ENCODE data around the gene CHCHD1.
"Not testable (repeated sequence)": the region's sequence is repeated elsewhere in the genome, so short reads cannot be mapped to it uniquely, and the experiment has no call there.

Gene CHCHD1

DNA sequence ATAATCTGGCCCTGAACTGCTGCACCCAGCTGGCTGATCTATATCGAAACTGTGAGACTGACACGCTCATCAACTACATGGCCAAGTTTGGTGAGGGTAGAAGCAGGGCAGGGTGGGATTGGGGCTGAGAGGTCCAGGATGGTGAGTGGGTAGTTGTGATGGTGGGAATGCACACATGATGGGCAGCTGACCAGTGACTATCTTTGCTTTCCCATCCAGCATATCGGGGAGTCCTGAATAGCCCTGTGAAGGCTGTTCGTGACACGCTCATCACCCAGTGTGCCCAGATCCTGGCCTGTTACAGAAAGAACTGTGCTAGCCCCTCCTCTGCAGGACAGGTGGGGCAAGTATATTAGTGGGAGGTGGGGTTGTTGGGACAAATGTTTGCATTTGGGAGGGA is 12.5 kb upstream of the CHCHD1 start:
- no peak for DNase-seq

DNA sequence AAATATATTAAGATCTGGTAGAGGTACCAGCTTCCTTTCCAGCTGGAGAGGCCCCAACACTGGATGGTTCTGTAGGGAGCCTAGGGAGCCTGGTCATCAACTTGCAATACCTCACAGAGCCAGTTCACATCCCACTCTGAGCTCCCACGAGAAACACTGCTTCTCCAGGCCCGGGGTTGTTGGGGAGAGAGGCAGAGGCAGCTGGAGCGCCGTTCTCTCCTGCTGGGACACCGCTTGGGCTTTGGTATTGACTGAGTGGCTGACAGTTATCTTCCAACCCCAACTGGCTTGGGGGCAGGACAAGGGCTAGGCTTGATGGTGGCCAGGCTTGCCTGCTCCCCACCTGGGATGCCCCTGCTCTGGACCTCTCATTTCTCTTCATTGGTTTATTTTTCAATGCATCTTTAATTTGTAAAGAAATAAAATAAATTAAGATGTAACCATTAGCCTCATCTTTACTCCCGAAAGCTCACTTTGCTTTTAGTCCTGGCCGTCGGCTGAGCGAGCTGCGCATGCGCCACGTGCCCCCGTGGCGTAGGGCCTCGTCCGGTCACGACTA is 10.0 kb upstream of the CHCHD1 start:
- DNase-seq = peak; percentile 69 to 72

DNA sequence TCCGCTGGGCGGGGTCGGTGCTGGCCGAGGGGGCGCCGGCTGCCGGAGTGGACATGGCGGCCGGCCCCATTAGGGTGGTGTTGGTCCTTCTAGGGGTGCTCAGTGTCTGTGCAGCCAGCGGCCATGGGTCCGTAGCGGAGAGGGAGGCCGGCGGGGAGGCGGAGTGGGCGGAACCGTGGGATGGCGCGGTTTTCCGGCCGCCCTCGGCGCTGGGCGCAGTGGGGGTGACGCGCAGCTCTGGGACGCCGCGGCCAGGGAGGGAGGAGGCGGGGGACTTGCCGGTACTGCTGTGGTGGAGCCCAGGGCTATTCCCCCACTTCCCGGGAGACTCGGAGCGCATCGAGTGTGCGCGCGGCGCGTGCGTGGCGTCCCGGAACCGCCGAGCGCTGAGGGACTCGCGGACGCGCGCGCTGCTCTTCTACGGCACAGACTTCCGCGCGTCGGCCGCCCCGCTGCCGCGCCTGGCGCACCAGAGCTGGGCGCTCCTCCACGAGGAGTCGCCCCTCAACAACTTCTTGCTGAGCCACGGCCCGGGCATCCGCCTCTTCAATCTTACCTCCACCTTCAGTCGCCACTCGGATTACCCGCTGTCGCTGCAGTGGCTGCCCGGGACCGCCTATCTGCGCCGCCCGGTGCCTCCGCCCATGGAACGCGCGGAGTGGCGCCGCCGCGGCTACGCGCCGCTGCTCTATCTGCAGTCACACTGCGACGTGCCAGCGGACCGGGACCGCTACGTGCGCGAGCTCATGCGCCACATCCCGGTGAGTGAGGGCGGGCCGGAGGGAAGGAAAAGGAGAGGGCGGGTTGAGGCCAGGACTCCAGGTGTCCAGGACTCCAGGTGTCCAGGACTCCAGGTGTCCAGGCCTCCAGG is 9.3 kb upstream of the CHCHD1 start:
- DNase-seq = peak; percentile 71 to 72

DNA sequence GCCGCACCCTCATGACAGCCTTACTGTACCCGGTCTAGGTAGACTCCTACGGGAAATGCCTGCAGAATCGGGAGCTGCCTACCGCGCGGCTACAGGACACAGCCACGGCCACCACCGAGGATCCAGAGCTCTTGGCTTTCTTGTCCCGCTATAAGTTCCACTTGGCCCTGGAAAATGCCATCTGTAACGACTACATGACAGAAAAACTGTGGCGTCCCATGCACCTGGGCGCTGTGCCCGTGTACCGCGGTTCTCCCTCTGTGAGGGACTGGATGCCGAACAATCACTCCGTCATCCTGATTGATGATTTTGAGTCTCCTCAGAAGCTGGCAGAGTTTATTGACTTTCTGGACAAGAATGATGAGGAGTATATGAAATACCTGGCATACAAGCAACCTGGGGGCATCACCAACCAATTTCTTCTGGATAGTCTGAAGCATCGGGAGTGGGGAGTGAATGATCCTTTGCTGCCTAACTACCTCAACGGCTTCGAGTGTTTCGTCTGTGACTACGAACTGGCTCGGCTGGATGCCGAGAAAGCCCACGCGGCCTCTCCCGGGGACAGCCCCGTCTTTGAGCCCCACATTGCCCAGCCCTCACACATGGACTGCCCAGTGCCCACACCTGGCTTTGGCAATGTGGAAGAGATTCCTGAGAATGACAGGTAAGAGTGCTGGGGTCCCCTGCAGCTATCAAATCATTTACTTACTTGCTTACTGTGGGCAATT is 8.5 kb upstream of the CHCHD1 start:
- DNase-seq = no peak

DNA sequence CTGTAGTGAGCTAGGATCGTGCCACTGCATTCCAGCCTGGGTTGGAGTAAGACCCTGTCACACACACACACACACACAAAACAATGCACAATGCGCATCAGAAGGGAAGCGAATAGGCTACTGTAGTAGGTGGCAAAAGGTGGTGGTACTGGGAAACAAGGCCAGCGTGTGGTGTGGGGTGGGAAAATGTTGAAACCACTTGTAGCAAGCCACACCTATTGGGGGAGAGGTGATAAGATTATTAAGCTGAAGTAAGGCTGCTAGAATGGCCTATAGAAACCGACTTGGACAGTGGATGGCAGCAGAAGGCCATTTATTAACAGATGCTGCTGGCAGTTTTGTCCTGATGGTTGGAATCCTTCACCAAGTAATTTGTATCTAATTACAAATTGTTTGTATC is 7.2 kb upstream of the CHCHD1 start:
- no peak for DNase-seq

DNA sequence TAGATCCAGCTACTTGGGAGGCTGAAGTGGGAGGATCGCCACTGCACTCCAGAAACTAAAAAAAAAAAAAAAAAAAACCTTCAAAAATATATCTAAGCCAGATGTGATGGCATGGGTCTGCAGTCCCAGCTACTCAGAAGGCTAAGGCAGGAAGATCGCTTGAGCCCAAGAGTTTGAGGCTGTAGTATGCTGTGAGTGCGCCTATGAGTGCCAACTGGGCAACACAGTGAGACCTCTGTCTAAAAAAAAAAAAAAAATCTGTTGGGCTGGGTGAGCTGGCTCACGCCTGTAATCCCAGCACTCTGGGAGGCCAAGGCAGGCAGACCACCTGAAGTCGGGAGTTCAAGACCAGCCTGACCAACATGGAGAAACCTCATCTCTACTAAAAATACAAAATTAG is 2.8 kb upstream of the CHCHD1 start:
- no peak for DNase-seq

DNA sequence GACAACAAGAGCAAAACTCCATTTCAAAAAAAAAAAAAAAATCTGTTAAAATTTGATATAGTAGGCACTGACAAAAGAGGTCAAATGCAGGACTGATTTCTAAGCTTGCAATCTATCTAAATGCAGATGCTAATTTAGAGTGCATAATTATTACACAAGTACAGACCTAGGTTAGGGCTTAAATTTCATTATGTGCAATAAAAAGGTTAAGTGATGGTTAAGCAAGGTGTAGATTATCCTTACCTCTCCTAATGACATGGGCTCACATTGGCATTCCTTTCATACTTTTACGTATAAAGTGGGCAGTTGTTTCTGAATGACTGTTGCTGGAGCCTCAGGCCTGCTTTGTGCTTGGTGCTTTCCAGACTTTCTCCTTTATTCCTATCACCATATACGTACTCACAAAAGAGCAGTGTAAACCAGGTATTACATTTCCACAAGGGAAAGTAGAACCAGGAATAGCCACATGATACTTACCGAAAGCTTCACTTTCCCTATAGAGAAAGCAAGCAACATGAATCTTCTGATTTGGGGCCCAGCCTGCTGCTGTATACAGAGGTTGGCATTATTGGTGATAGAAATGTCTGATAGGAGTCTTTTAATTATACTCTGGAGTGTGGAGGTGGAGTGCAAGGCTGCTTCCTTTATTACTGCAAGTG is 2.2 kb upstream of the CHCHD1 start:
- no peak for DNase-seq

DNA sequence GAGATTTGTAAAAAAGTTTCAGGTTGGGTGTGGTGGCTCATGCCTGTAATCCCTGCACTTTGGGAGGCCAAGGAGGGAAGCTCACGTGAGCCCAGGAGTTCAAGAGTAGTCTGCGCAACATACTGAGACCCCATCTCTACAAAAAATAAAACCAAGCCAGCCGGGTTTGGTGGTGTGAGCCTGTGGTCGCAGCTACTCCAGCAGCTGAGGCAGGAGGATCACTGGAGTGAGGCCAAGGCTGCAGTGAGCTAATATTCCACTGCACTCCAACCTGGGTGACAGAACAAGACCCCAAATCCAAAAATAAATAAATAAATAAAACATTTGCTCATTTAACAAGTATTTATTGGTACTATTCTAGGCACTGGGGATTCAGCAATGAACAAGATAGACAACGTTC is 1.5 kb upstream of the CHCHD1 start:
- no peak for DNase-seq

DNA sequence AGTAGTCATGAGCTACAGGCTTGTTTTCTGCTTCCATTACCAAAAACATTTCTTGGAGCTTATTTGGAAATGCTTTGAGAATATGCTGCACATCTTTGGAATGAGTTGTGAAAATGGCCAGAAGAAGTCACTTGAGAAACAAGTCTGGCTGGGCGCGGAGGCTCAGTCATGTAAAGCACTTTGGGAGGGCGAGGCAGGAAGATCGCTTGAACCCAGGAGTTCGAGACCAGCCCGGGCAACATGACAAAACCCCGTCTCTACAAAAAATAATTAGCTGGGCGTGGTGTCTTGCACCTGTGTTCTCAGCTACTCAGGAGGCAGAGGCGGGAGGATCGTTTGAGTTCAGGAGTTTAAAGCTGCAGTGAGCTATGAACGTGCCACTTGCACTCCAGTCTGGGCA is 882 bp upstream of the CHCHD1 start:
- DNase-seq = no peak

DNA sequence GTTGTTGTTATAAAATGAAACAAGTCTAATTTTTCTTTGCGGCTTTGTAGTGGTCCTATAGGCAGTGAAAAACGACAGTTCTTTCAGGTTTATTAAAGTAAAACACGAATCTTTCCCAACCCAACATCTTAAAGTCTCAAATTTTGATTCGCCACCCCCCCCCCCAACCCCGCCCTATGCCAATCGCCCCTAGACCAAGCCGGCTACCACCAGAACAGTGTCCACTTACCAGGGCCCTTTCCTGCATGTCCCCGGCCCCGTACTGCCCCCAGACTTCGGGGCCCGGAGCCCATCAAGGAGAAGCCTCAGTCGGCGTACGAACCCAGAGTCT is 335 bp upstream of the CHCHD1 start:
- no peak for DNase-seq

DNA sequence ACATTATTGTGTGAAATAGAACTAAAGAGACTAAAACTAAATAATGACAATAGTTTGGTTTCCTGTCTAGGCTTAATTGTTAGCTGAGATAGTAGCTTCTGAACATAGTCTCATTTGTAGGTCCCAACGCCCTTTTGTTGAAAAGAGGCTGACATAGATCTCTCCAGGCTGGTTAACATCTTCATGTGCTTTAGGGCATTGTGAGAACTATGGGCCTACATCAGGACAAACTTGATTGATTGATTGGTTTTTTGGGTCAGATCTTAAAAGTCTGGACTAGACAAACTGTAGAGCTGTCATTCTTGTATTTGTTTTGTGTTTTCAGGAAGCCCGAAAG is 869 bp downstream of the CHCHD1 start:
- no peak for DNase-seq

DNA sequence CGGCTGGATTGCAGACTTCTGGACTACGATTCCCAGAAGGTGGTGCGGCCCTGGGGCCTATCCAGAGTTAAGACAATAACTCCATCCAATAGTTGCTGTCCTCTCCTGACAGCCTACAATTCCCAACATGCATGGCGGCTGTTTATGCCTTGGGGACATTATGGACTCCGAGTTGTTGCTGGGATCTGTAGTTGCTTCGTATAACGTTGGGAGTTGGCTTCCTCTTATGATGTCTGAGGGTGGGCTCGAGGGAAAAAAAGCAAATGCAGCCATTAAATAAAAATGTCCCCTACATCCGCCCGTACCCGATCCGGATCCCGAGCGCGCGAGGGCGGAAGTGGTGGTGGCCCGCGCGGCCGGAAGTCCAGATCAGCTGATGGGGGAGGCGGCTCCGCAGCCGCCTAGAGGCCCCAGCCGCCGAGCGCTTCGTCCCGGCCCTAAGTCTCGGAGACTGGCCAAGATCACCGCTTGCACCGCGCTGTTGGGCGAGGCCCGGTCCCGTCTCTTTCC is 3.4 kb downstream of the CHCHD1 start, which contains the start of gene ZSWIM8:
TSS of gene ZSWIM8 (plus strand) at position 396 of the 510 bp plus-strand sequence. CDS start 273 bp downstream, outside the sequence.
- DNase-seq = peak; percentile 72 to 78

DNA sequence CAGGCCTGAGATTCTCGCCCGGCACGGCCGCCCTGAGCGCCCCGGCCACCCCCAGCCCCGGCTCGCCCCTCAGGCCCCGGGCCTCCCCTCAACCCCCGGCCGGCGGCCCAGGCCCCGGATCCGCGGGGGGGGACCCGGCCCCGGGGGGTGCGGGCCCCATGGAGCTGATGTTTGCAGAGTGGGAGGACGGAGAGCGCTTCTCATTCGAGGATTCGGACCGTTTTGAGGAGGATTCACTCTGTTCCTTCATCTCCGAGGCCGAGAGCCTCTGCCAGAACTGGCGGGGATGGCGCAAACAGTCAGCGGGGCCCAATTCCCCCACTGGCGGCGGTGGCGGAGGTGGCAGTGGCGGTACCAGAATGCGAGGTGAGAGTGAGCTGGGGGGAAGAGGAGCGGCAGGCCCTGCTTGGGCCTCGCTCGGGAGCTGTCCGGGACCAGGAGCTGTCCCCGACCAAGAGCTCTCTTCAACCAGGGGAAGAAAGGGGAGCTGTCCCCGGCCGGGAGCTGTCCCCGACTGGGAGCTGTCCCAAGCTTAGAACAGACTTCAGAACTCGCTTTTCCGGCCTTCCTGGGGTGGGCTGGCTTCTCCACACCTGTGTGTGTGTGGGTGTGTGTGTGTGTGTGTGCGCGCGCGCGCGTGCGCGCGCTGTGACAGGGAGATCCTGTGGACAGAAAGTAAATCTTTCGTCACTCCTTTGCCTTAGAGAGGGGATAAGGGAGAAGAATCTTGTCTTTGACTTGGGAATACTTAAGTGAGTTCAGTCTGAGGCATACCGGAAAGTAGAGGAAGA is 4.1 kb downstream of the CHCHD1 start:
- DNase-seq = peak in 1 of 2 donors; percentile 23

DNA sequence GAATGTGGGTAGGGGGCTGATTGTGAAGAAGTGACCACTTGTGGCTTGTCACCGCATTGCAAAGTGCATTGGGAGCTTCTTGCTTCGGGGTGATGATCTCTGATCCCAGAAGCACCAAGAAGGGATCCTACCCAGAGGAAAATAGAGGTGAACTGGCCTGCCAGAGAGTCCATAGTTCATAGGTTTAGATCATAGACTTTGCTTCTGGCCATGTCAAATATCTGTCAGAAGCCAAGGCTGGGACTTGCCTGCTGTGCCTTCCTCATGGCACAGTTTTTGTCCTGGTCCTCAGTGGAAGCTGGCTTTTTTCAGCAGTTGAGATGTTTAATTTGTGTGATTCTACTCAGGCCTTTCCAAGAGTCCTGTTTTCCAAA is 4.7 kb downstream of the CHCHD1 start:
- no peak for DNase-seq

DNA sequence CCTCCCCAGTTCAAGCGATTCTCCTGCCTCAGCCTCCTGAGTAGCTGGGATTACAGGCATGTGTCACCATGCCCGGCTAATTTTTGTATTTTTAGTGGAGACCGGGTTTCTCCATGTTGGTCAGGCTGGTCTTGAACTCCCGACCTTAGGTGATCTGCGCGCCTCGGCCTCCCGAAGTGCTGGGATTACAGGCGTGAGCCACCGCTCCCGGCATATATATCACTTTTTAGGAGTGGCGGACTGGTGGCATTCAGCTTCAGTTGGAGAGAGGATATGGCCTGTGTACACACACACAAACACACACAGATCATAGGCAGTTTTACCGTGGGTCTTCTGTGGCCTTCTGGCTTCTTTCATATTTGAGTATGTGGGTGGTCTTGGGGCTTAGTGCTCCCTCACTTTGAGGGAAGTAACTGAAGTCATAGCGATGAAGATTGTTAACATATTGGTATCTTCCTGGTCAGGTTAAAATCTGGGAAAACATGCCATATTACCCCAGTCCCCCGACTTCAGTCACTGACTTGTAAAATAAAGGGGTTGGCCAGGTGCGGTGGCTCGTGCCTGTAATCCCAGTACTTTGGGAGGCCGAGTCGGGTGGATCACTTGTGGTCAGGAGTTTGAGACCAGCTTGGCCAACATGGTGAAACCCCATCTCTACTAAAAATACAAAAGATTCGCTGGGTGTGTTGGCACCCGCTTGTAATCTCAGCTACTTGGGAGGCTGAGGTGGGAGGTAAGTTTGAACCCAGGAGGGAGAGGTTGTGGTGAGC is 5.4 kb downstream of the CHCHD1 start:
- not testable (repeated sequence) for DNase-seq

DNA sequence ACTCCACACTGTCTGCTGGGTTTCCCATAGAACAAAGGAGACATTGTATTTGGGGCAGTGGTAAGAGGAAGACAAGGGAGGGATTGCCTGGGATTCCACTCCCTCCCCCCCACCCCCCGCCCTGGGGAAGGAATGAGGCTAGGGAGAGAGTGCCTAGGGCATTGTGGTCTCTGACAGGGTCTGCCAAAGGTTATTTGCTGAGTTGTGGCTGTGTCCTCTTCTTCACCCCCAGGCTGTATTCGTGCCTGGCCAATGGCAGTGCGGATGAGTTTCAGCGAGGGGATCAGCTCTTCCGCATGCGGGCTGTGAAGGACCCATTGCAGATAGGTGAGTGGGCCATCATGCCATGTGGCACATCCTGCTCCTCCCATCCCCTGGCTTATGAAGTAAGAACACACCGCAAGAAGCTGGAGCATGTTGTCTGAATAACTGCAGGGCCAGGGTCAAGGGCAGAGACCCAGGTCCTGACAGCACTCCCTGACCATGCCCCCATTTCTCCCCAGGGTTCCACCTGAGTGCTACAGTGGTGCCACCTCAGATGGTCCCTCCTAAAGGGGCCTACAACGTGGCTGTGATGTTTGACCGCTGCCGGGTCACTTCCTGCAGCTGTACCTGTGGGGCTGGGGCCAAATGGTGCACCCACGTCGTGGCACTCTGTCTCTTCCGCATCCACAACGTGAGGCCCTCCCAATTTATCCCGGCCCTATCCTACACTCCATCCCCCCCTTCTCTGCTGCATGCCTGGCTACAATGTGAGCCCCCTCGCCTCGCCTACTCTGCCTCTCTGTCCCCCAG is 7.2 kb downstream of the CHCHD1 start:
- DNase-seq = no peak

DNA sequence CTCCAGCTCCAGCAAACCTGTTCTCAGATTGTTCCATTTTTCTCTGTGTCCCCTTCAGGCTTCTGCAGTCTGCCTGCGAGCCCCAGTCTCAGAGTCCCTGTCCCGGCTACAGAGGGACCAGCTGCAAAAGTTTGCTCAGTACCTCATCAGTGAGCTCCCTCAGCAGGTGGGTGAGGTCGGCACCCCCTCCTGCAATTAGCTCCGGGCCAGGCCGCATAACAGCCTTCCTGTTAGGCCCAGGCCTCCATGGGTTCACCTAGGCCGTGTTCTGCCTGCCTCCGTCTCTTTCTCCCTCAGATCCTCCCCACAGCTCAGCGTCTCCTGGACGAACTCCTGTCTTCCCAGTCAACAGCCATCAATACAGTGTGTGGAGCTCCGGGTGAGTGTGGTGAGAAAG is 7.8 kb downstream of the CHCHD1 start:
- DNase-seq = no peak

DNA sequence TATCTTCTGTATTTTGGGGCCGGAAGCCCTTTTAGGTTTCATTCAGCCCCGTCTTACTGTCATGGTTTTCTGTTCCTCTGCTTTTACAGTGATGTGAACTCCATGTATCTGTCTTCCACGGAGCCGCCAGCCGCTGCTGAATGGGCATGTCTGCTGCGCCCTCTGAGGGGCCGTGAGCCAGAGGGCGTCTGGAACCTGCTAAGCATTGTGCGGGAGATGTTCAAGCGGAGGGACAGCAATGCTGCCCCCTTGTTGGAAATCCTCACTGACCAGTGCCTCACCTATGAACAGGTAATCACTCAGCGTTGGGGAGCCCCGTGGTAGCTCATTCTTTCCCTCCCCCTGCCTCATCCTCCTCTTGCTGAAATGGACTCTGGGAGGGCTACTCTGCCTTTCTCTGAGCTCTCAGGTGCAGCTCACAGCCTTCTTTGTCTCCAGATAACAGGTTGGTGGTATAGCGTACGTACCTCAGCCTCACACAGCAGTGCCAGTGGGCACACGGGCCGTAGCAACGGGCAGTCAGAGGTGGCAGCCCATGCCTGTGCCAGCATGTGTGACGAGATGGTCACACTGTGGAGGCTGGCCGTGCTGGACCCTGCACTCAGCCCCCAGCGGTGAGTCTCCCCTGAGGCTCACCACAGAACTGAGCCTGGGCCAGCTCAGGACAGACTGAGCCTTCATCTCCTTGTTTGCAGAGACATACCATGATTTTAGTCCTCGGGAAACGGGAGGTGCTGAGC is 9.2 kb downstream of the CHCHD1 start:
- DNase-seq = no peak

DNA sequence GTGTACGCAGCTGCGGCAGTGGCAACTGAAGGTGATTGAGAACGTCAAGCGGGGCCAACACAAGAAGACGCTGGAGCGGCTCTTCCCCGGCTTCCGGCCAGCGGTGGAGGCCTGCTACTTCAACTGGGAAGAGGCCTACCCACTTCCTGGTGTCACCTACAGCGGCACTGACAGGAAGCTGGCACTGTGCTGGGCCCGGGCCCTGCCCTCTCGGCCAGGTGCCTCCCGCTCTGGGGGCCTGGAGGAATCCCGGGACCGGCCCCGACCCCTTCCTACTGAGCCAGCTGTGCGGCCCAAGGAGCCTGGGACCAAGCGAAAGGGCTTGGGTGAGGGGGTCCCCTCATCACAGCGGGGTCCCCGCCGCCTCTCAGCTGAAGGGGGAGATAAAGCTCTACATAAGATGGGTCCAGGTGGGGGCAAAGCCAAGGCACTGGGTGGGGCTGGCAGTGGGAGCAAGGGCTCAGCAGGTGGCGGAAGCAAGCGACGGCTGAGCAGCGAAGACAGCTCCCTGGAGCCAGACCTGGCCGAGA is 10.1 kb downstream of the CHCHD1 start:
- DNase-seq = no peak

DNA sequence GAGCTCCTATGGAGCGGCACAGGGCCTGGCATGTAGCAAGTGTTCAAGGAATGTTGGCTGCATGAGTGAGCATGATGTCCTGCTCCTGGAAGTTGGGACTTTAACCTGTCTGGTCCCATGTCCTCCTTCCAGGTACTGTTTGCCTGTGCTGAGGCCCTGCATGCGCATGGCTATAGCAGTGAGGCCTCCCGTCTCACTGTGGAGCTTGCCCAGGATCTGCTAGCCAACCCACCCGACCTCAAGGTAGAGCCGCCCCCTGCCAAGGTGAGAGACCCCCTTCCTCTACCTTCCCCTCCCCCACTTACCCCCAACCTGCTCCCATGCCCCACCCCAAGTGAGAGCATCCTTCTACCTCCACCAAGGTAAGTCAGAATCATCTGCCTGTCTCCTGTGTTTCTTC is 11.6 kb downstream of the CHCHD1 start:
- no peak for DNase-seq

Measured in stimulated activated CD4-positive, alpha-beta T cell treated with anti-CD3 and anti-CD28 coated beads, Interleukin-2, amount 100 ng/mL, for 48 hours (primary cell).